SH-SY5Y (cell line): ENCODE measurements around the gene DISP1.

ENCODE experiments used
- GATA2 ChIP-seq: IDR thresholded peaks from 2 replicates; pipeline ENCODE4 v1.6.1; 2011; ENCODE audit warnings: mild to moderate bottlenecking, low read depth, low read length
- GATA3 ChIP-seq: IDR thresholded peaks from 2 replicates; pipeline ENCODE4 v1.6.1; 2011; ENCODE audit warnings: low read depth, mild to moderate bottlenecking, low read length, moderate library complexity

DNA sequence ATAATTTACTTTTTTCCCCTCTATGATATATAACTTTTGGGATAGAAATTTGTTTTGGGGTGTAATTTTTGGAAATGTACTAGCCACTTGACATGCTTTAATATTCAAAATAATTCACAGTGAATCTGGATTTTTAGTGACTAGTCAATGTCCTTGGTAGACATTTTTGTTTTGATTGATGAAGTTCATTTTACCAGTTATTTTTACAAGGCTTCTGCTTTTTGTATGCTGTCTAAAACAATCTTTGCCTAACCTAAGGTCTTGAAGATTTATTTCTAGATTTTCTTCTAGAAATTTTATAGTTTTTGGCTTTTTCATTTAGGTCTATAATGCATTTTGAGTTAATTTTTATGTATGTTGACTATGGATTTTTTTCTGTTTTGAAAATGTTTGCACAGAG is 30.9 kb downstream of the DISP1 start:
- TF ChIP-seq GATA2 (no peak), GATA3 (no peak)
